ENCODE measurements around the gene TGFBR3.

DNA sequence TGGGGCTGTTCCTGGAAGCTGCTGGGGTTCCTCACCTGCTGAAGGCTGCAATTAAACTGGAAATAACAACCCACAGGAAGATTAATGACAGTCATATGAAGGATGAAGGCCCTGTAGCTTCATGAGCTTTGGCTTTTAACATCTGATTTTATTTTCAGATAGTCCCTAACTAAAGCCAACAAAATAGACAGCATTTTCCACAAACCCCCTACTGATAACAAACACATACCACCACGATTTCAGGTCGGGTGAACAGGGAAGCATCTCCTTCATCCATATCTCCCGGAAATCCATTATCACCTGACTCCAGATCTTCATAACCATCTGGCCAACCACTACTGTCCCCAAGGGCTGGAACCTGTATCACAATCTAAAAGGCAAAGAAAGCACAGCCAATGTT lies 169.6 kb downstream of the TGFBR3 start:
- TF ChIP-seq POLR2A (IDR thresholded peaks at IDR 0.05; ENCODE audit: control extremely low read depth in 1 of 2, low read depth in 2 of 2, low read length in 2 of 2) (no peak), SP1 (IDR thresholded peaks at IDR 0.05; ENCODE audit: low read depth, low read length) (no peak), EP300 (IDR thresholded peaks at IDR 0.05; ENCODE audit: borderline replicate concordance in 1 of 2, low read depth in 2 of 2, low read length in 2 of 2) (no peak), TBP (IDR thresholded peaks at IDR 0.05; ENCODE audit: low read depth, low read length) (no peak), RAD21 (IDR thresholded peaks at IDR 0.05 in 1 of 2, conservative IDR thresholded peaks at IDR 0.05 in 1 of 2; ENCODE audit: low read depth in 2 of 2, low read length in 2 of 2) (no peak), HDAC6 (IDR thresholded peaks at IDR 0.05; ENCODE audit: low read depth, low read length) (no peak), RNF2 (IDR thresholded peaks at IDR 0.05; ENCODE audit: borderline replicate concordance, low read depth, low read length, missing control alignments, poor library complexity, severe bottlenecking) (no peak), BCL11A (IDR thresholded peaks at IDR 0.05; ENCODE audit: low read depth in 2 of 2, low read length in 2 of 2) (no peak), ZNF274 (IDR thresholded peaks at IDR 0.05; ENCODE audit: borderline replicate concordance, extremely low read depth, low read length) (no peak), JUND (IDR thresholded peaks at IDR 0.05; ENCODE audit: low read length) (no peak)
- TF ChIP-seq, protein P1, sequence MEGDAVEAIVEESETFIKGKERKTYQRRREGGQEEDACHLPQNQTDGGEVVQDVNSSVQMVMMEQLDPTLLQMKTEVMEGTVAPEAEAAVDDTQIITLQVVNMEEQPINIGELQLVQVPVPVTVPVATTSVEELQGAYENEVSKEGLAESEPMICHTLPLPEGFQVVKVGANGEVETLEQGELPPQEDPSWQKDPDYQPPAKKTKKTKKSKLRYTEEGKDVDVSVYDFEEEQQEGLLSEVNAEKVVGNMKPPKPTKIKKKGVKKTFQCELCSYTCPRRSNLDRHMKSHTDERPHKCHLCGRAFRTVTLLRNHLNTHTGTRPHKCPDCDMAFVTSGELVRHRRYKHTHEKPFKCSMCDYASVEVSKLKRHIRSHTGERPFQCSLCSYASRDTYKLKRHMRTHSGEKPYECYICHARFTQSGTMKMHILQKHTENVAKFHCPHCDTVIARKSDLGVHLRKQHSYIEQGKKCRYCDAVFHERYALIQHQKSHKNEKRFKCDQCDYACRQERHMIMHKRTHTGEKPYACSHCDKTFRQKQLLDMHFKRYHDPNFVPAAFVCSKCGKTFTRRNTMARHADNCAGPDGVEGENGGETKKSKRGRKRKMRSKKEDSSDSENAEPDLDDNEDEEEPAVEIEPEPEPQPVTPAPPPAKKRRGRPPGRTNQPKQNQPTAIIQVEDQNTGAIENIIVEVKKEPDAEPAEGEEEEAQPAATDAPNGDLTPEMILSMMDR (IDR thresholded peaks at IDR 0.05; ENCODE audit: control extremely low read depth in 1 of 3, insufficient read depth in 1 of 3, low read depth in 1 of 3, low read length in 3 of 3) = no peak
- TF ChIP-seq, protein P2, sequence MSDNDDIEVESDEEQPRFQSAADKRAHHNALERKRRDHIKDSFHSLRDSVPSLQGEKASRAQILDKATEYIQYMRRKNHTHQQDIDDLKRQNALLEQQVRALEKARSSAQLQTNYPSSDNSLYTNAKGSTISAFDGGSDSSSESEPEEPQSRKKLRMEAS (IDR thresholded peaks at IDR 0.05) = no peak

Data from H1 (cell line).